GM23338 (cell line): ENCODE data around the gene MFSD2A. TPM values are rescaled to one million over a fixed set of nuclear protein-coding genes. Genes with fewer than 3 reads are reported as not detected.
A peak's percentile ranks its signal among the peaks of the same experiment; 100 is the strongest.

Source experiments
- ATAC-seq: fragments of 200-7000 bp; cut with Tn5 transposase; 3 replicates; pipeline ENCODE4 v1.9.1; 2020
- DNase-seq: peaks from one replicate; pipeline ENCODE4 v3.0.0-alpha.2; 2015; ENCODE audit warnings: low spot score
- H2AFZ ChIP-seq: fragments of 200-600 bp; sonication (generic); 2 replicates; pipeline ENCODE4 v1.8.0; 2016; ENCODE audit warnings: antibody characterized with exemption, mild to moderate bottlenecking, moderate library complexity
- H3F3A ChIP-seq: fragments of 200-600 bp; sonication (generic); replicated peaks from 2 replicates; pipeline ENCODE4 v1.8.0; 2017; ENCODE audit warnings: antibody characterized with exemption, mixed run types, low read depth
- H3K27ac ChIP-seq: fragments of 200-600 bp; sonication (generic); 2 replicates; pipeline ENCODE4 v1.6.1; 2016; ENCODE audit warnings: low read depth
- H3K27me3 ChIP-seq: fragments of 200-600 bp; sonication (generic); 2 replicates; pipeline ENCODE4 v1.8.0; 2016; ENCODE audit warnings: mild to moderate bottlenecking, mixed run types, moderate library complexity; ENCODE audit not compliant: insufficient read depth
- H3K36me3 ChIP-seq: fragments of 200-600 bp; sonication (generic); 2 replicates; pipeline ENCODE4 v1.8.0; 2016; ENCODE audit warnings: mild to moderate bottlenecking; ENCODE audit not compliant: insufficient read depth
- H3K4me1 ChIP-seq: fragments of 200-600 bp; sonication (generic); 2 replicates; pipeline ENCODE4 v1.8.0; 2016; ENCODE audit warnings: mild to moderate bottlenecking, moderate library complexity; ENCODE audit not compliant: insufficient read depth
- H3K4me2 ChIP-seq: fragments of 200-600 bp; sonication (generic); 2 replicates; pipeline ENCODE4 v1.7.1; 2017; ENCODE audit warnings: mixed run types
- H3K4me3 ChIP-seq: fragments of 200-600 bp; sonication (generic); 2 replicates; pipeline ENCODE4 v1.6.1; 2016; ENCODE audit warnings: mixed run types
- H3K79me2 ChIP-seq: fragments of 200-600 bp; sonication (generic); replicated peaks from 2 replicates; pipeline ENCODE4 v1.8.0; 2017; ENCODE audit warnings: mild to moderate bottlenecking; ENCODE audit not compliant: insufficient read depth
- H3K9me2 ChIP-seq: fragments of 200-600 bp; sonication (generic); 2 replicates; pipeline ENCODE4 v1.8.0; 2017; ENCODE audit not compliant: insufficient read depth
- H4K20me1 ChIP-seq: fragments of 200-600 bp; sonication (generic); replicated peaks from 2 replicates; pipeline ENCODE4 v1.8.0; 2017; ENCODE audit warnings: mild to moderate bottlenecking; ENCODE audit not compliant: insufficient read depth
- H3K27ac Mint-ChIP-seq: 2 replicates; pipeline ENCODE4 v1.8.0; 2020; ENCODE audit warnings: inconsistent platforms, mild to moderate bottlenecking, moderate library complexity, mixed read lengths
- H3K27me3 Mint-ChIP-seq: 3 replicates; pipeline ENCODE4 v1.8.0; 2022; ENCODE audit warnings: low read depth, mild to moderate bottlenecking, moderate library complexity, mixed read lengths, inconsistent platforms; ENCODE audit not compliant: insufficient read depth, poor library complexity
- H3K36me3 Mint-ChIP-seq: 3 replicates; pipeline ENCODE4 v1.8.0; 2021; ENCODE audit warnings: low read depth, mild to moderate bottlenecking, inconsistent platforms, moderate library complexity, mixed read lengths
- H3K4me1 Mint-ChIP-seq: 3 replicates; pipeline ENCODE4 v1.8.0; 2020; ENCODE audit warnings: mild to moderate bottlenecking, inconsistent platforms, mixed read lengths
- H3K4me3 Mint-ChIP-seq: 3 replicates; pipeline ENCODE4 v1.8.0; 2021; ENCODE audit warnings: moderate library complexity, mild to moderate bottlenecking, inconsistent platforms, mixed read lengths
- H3K9me3 Mint-ChIP-seq: 3 replicates; pipeline ENCODE4 v1.8.0; 2020; ENCODE audit warnings: moderate library complexity, mild to moderate bottlenecking, inconsistent platforms, mixed read lengths
- CTCF ChIP-seq, 2 experiments: fragments of 200-600 bp in 1 of 2; sonication (generic) in 1 of 2; conservative IDR thresholded peaks; 2 replicates each; pipeline versions ENCODE4 v1.5.1 to v1.6.1; 2016 to 2017; ENCODE audit warnings: antibody characterized with exemption in 2 of 2, low read depth in 2 of 2, mild to moderate bottlenecking in 2 of 2, moderate library complexity in 1 of 2
- ETS1 ChIP-seq: IDR thresholded peaks from 2 replicates; pipeline ENCODE4 v1.6.1; 2016; ENCODE audit warnings: antibody characterized with exemption
- EZH2phosphoT487 ChIP-seq: fragments of 200-600 bp; sonication (generic); IDR thresholded peaks from one replicate; pipeline ENCODE4 v1.8.1; 2018; ENCODE audit warnings: antibody characterized with exemption; ENCODE audit not compliant: unreplicated experiment
- REST ChIP-seq: IDR thresholded peaks from one replicate; pipeline ENCODE4 v1.6.1; 2018; ENCODE audit warnings: antibody characterized with exemption; ENCODE audit not compliant: unreplicated experiment
- ZNF114 ChIP-seq: fragments of 250-450 bp; sonication (Bioruptor Pico); IDR thresholded peaks from 2 replicates; pipeline ENCODE4 v1.5.0; 2020; ENCODE audit warnings: mild to moderate bottlenecking, moderate library complexity
- ZNF331 ChIP-seq: fragments of 250-450 bp; sonication (Bioruptor Pico); IDR thresholded peaks from 2 replicates; pipeline ENCODE4 v1.5.0; 2020; ENCODE audit warnings: low read depth, mild to moderate bottlenecking, moderate library complexity
- ZNF462 ChIP-seq: fragments of 250-450 bp; sonication (Bioruptor Pico); IDR thresholded peaks from 2 replicates; pipeline ENCODE4 v1.5.0; 2020; ENCODE audit warnings: mild to moderate bottlenecking, moderate library complexity
- polyA plus RNA-seq: library from polyadenylated mRNA; unstranded; fragments of >200 nt; fragmentation: Nextera tagmentation; extraction: Ambion mirVana; gene quantifications from 2 replicates; pipeline ENCODE4 v1.2.1, GENCODE V29; 2016
- total RNA-seq: library from RNA; depleted of rRNA; stranded (reverse); fragments of >200 nt; shearing (Covaris generic); gene quantifications from 2 replicates; pipeline ENCODE4 v1.2.3, GENCODE V29; 2014

MFSD2A gene
- total and polyA plus RNA-seq, 2 experiments from 2014 or later = 16.1 to 23.9 TPM

GRCh38 chr1:39992888-39993287, 37.9 kb downstream of the MFSD2A start (continued):
- TF ChIP-seq ETS1 = no peak
- TF ChIP-seq ZNF114 (CRISPR knock-in tag) = no peak

- peaks cover 1% of the 10 kb centered on the region for H3K27me3 Mint-ChIP-seq
- peaks cover 4% of the 10 kb centered on the region; the same call in 2 of the 3 replicates for H3K36me3 Mint-ChIP-seq
- no peak overlapping the region for H3K4me2 ChIP-seq
- no peak overlapping the region for H3K27ac Mint-ChIP-seq
- H3K4me1 Mint-ChIP-seq = no peaks in the 10 kb centered on the region
- no peaks in the 10 kb centered on the region for H3K36me3 ChIP-seq
- no peak overlapping the region for H3K4me3 ChIP-seq
- H3K4me1 ChIP-seq = no peaks in the 10 kb centered on the region
- TF ChIP-seq ETS1 (no peak), REST (no peak), CTCF (conservative IDR thresholded peaks at IDR 0.05; ENCODE audit: low read depth in 2 of 2) (no peak), ZNF331 (CRISPR knock-in tag) (no peak), EZH2phosphoT487 (no peak), ZNF462 (no peak)
- H4K20me1 ChIP-seq = no peaks in the 10 kb centered on the region
- H3K27ac ChIP-seq = no peak overlapping the region
- H3K9me2 ChIP-seq = no peaks in the 10 kb centered on the region
- no peaks in the 10 kb centered on the region for H3K79me2 ChIP-seq
- no peak overlapping the region for H3K4me3 Mint-ChIP-seq
- ATAC-seq (no peak), DNase-seq (no peak)
- no peaks in the 10 kb centered on the region for H3F3A ChIP-seq
- H3K27me3 ChIP-seq = no peaks in the 10 kb centered on the region
- H2AFZ ChIP-seq = peak overlapping the region; percentile 86; the same call in 1 of the 2 replicates
- H3K9me3 Mint-ChIP-seq = peaks cover 6% of the 10 kb centered on the region; the same call in 2 of the 3 replicates
These were observed 41.0 kb downstream of the MFSD2A start for GRCh38 chr1:39995973-39996393.
